ENCODE results near the gene PLXNA4. TPM values are rescaled to one million over a fixed set of nuclear protein-coding genes. Genes with fewer than 3 reads are reported as not detected.

The PLXNA4 gene
- total and polyA plus RNA-seq, 2 experiments from 2014 or later: 0.08 to 0.80 TPM

DNA sequence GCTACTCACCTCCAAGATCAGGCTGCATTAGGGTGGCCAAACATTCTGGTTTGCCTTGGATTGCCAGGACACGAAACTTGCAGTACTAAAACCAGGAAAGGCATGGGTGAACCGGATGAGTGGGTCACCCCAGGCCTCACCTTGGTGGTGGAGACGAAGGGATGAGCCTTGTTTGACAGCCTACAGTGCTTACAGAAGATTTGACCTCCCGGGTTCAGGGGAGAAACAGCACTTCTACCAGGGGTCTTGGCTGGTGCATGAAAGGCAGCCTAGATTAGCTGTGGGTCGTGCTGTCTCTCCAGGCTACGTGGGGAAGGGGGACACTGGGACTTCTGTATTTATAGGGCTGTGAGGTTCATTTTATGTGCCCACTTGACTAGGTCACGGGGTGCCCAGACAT is 469.8 kb downstream of the PLXNA4 start (continued):
- TF ChIP-seq, protein P1, sequence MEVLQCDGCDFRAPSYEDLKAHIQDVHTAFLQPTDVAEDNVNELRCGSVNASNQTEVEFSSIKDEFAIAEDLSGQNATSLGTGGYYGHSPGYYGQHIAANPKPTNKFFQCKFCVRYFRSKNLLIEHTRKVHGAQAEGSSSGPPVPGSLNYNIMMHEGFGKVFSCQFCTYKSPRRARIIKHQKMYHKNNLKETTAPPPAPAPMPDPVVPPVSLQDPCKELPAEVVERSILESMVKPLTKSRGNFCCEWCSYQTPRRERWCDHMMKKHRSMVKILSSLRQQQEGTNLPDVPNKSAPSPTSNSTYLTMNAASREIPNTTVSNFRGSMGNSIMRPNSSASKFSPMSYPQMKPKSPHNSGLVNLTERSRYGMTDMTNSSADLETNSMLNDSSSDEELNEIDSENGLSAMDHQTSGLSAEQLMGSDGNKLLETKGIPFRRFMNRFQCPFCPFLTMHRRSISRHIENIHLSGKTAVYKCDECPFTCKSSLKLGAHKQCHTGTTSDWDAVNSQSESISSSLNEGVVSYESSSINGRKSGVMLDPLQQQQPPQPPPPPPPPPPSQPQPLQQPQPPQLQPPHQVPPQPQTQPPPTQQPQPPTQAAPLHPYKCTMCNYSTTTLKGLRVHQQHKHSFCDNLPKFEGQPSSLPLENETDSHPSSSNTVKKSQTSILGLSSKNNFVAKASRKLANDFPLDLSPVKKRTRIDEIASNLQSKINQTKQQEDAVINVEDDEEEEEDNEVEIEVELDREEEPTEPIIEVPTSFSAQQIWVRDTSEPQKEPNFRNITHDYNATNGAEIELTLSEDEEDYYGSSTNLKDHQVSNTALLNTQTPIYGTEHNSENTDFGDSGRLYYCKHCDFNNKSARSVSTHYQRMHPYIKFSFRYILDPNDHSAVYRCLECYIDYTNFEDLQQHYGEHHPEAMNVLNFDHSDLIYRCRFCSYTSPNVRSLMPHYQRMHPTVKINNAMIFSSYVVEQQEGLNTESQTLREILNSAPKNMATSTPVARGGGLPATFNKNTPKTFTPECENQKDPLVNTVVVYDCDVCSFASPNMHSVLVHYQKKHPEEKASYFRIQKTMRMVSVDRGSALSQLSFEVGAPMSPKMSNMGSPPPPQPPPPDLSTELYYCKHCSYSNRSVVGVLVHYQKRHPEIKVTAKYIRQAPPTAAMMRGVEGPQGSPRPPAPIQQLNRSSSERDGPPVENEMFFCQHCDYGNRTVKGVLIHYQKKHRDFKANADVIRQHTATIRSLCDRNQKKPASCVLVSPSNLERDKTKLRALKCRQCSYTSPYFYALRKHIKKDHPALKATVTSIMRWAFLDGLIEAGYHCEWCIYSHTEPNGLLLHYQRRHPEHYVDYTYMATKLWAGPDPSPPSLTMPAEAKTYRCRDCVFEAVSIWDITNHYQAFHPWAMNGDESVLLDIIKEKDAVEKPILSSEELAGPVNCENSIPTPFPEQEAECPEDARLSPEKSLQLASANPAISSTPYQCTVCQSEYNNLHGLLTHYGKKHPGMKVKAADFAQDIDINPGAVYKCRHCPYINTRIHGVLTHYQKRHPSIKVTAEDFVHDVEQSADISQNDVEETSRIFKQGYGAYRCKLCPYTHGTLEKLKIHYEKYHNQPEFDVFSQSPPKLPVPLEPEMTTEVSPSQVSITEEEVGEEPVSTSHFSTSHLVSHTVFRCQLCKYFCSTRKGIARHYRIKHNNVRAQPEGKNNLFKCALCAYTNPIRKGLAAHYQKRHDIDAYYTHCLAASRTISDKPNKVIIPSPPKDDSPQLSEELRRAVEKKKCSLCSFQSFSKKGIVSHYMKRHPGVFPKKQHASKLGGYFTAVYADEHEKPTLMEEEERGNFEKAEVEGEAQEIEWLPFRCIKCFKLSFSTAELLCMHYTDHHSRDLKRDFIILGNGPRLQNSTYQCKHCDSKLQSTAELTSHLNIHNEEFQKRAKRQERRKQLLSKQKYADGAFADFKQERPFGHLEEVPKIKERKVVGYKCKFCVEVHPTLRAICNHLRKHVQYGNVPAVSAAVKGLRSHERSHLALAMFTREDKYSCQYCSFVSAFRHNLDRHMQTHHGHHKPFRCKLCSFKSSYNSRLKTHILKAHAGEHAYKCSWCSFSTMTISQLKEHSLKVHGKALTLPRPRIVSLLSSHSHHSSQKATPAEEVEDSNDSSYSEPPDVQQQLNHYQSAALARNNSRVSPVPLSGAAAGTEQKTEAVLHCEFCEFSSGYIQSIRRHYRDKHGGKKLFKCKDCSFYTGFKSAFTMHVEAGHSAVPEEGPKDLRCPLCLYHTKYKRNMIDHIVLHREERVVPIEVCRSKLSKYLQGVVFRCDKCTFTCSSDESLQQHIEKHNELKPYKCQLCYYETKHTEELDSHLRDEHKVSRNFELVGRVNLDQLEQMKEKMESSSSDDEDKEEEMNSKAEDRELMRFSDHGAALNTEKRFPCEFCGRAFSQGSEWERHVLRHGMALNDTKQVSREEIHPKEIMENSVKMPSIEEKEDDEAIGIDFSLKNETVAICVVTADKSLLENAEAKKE (CRISPR knock-in tag; IDR thresholded peaks at IDR 0.05): no peak
- TF ChIP-seq, protein P2, sequence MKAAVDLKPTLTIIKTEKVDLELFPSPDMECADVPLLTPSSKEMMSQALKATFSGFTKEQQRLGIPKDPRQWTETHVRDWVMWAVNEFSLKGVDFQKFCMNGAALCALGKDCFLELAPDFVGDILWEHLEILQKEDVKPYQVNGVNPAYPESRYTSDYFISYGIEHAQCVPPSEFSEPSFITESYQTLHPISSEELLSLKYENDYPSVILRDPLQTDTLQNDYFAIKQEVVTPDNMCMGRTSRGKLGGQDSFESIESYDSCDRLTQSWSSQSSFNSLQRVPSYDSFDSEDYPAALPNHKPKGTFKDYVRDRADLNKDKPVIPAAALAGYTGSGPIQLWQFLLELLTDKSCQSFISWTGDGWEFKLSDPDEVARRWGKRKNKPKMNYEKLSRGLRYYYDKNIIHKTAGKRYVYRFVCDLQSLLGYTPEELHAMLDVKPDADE (IDR thresholded peaks at IDR 0.05): no peak
- TF ChIP-seq NANOG (IDR thresholded peaks at IDR 0.05; ENCODE audit: borderline replicate concordance) (no peak), CREB1 (CRISPR knock-in tag; IDR thresholded peaks at IDR 0.05; ENCODE audit: low read depth) (no peak)

DNA sequence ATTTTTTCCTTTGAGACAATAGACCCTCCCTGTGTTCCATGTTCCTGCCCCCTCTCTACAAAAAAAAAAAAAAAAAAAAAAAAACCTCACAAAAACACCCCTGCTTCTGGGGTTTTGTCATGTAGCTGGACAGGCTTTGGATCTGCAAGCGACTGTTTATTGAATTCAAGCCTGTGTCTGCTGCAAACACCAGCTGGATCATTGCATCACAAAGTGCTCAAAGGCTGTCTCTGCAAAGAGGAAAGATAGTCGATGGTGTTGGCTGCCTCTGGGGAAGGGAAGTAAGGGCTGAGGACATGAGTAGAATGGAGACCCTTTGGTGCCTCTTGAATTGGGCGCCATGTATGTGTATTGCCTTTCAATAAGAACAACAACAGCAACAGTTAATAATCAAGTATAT is 471.2 kb downstream of the PLXNA4 start:
- Histone ChIP-seq H4K20me1 (replicated peaks; ENCODE audit: insufficient read depth) (no peaks in the 10 kb centered on the region), H3K79me2 (replicated peaks; ENCODE audit: insufficient read depth) (no peaks in the 10 kb centered on the region), H3K36me3 (ENCODE audit: insufficient read depth) (no peaks in the 10 kb centered on the region), H3K27me3 (ENCODE audit: insufficient read depth) (no peaks in the 10 kb centered on the region), H3K4me1 (ENCODE audit: insufficient read depth) (no peaks in the 10 kb centered on the region; the same call in 1 of the 2 replicates), H3K4me2 (no peak overlapping the region), H3K27ac (ENCODE audit: low read depth) (no peak overlapping the region), H3K4me3 (no peak overlapping the region), H3F3A (replicated peaks; ENCODE audit: low read depth) (no peaks in the 10 kb centered on the region), H3K9me2 (ENCODE audit: insufficient read depth) (no peaks in the 10 kb centered on the region), H2AFZ (no peak overlapping the region)
- peaks cover 9% of the 10 kb centered on the region for H3K4me1 Mint-ChIP-seq
- DNase-seq (ENCODE audit: low spot score) (no peak), ATAC-seq (no peak)
- no peaks in the 10 kb centered on the region for H3K36me3 Mint-ChIP-seq (ENCODE audit: low read depth)
- no peak overlapping the region for H3K27ac Mint-ChIP-seq
- no peaks in the 10 kb centered on the region for H3K9me3 Mint-ChIP-seq
- H3K27me3 Mint-ChIP-seq (ENCODE audit: insufficient read depth, low read depth, poor library complexity): peaks cover 5% of the 10 kb centered on the region
- no peak overlapping the region for H3K4me3 Mint-ChIP-seq
- TF ChIP-seq CREB1 (CRISPR knock-in tag; IDR thresholded peaks at IDR 0.05; ENCODE audit: low read depth): no peak
- TF ChIP-seq, protein P3, sequence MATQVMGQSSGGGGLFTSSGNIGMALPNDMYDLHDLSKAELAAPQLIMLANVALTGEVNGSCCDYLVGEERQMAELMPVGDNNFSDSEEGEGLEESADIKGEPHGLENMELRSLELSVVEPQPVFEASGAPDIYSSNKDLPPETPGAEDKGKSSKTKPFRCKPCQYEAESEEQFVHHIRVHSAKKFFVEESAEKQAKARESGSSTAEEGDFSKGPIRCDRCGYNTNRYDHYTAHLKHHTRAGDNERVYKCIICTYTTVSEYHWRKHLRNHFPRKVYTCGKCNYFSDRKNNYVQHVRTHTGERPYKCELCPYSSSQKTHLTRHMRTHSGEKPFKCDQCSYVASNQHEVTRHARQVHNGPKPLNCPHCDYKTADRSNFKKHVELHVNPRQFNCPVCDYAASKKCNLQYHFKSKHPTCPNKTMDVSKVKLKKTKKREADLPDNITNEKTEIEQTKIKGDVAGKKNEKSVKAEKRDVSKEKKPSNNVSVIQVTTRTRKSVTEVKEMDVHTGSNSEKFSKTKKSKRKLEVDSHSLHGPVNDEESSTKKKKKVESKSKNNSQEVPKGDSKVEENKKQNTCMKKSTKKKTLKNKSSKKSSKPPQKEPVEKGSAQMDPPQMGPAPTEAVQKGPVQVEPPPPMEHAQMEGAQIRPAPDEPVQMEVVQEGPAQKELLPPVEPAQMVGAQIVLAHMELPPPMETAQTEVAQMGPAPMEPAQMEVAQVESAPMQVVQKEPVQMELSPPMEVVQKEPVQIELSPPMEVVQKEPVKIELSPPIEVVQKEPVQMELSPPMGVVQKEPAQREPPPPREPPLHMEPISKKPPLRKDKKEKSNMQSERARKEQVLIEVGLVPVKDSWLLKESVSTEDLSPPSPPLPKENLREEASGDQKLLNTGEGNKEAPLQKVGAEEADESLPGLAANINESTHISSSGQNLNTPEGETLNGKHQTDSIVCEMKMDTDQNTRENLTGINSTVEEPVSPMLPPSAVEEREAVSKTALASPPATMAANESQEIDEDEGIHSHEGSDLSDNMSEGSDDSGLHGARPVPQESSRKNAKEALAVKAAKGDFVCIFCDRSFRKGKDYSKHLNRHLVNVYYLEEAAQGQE (IDR thresholded peaks at IDR 0.05; ENCODE audit: unreplicated experiment): no peak
- no peak for TF ChIP-seq EZH2 (IDR thresholded peaks at IDR 0.05; ENCODE audit: low read depth, unreplicated experiment)
- TF ChIP-seq POLR2AphosphoS5 (IDR thresholded peaks at IDR 0.05; ENCODE audit: low read depth): no peak

Measured in GM23338 (cell line).